Measurements from ENCODE around the gene SART1.

SART1 gene

GRCh38 chr11:66015454-66015881, 53.9 kb downstream of the SART1 start:
- H2AFZ ChIP-seq (ENCODE audit: low read length) = no peak overlapping the region
- no peaks in the 10 kb centered on the region for H3K27me3 ChIP-seq (replicated peaks; ENCODE audit: insufficient read depth, low read length)
- no peak overlapping the region for H3K4me3 ChIP-seq (ENCODE audit: low read length)
- H3K4me1 ChIP-seq (ENCODE audit: low read length) = no peaks in the 10 kb centered on the region
- H3F3A ChIP-seq (ENCODE audit: insufficient read depth, low read length) = no peaks in the 10 kb centered on the region
- no peak for TF ChIP-seq EZH2 (optimal IDR thresholded peaks at IDR 0.05; ENCODE audit: low read depth, low read length)
- no peak for TF ChIP-seq EZH2phosphoT487 (IDR thresholded peaks at IDR 0.05; ENCODE audit: low read length)
- no peak for TF ChIP-seq CTCF (IDR thresholded peaks at IDR 0.05; ENCODE audit: low read length)
- DNase-seq = no peak
- no peaks in the 10 kb centered on the region for H4K20me1 ChIP-seq (ENCODE audit: insufficient read depth, low read length)
- no peak overlapping the region for H3K9ac ChIP-seq (ENCODE audit: low read length)
- H3K9me2 ChIP-seq (replicated peaks; ENCODE audit: insufficient read depth, low read length) = no peaks in the 10 kb centered on the region
- H3K9me3 ChIP-seq (replicated peaks; ENCODE audit: insufficient read depth, low read length) = no peaks in the 10 kb centered on the region
- H3K27ac ChIP-seq (ENCODE audit: low read length) = no peak overlapping the region
- no peaks in the 10 kb centered on the region for H3K79me2 ChIP-seq (ENCODE audit: low read length)
- H3K36me3 ChIP-seq (replicated peaks; ENCODE audit: insufficient read depth, low read length) = no peaks in the 10 kb centered on the region
- H3K4me2 ChIP-seq (ENCODE audit: low read depth, low read length) = no peak overlapping the region

- Histone ChIP-seq H3K27ac (ENCODE audit: low read length) (no peak overlapping the region), H3K9ac (ENCODE audit: low read length) (no peak overlapping the region), H3K9me3 (replicated peaks; ENCODE audit: insufficient read depth, low read length) (no peaks in the 10 kb centered on the region), H2AFZ (ENCODE audit: low read length) (no peak overlapping the region), H3K36me3 (replicated peaks; ENCODE audit: insufficient read depth, low read length) (no peaks in the 10 kb centered on the region), H3K79me2 (ENCODE audit: low read length) (no peaks in the 10 kb centered on the region), H3K4me2 (ENCODE audit: low read depth, low read length) (no peak overlapping the region), H4K20me1 (ENCODE audit: insufficient read depth, low read length) (no peaks in the 10 kb centered on the region), H3K4me3 (ENCODE audit: low read length) (no peak overlapping the region), H3K27me3 (replicated peaks; ENCODE audit: insufficient read depth, low read length) (no peaks in the 10 kb centered on the region), H3K4me1 (ENCODE audit: low read length) (no peaks in the 10 kb centered on the region), H3K9me2 (replicated peaks; ENCODE audit: insufficient read depth, low read length) (no peaks in the 10 kb centered on the region), H3F3A (ENCODE audit: insufficient read depth, low read length) (no peaks in the 10 kb centered on the region)
- no peak for TF ChIP-seq CTCF (IDR thresholded peaks at IDR 0.05; ENCODE audit: low read length)
- TF ChIP-seq EZH2phosphoT487 (IDR thresholded peaks at IDR 0.05; ENCODE audit: low read length) = no peak
- TF ChIP-seq EZH2 (optimal IDR thresholded peaks at IDR 0.05; ENCODE audit: low read depth, low read length) = no peak
- no peak for DNase-seq
Measured at GRCh38 chr11:66015936-66016792, 54.6 kb downstream of the SART1 start.

- H3K9me2 ChIP-seq (replicated peaks; ENCODE audit: insufficient read depth, low read length) = no peaks in the 10 kb centered on the region
- no peaks in the 10 kb centered on the region for H3K27me3 ChIP-seq (replicated peaks; ENCODE audit: insufficient read depth, low read length)
- no peaks in the 10 kb centered on the region for H4K20me1 ChIP-seq (ENCODE audit: insufficient read depth, low read length)
- no peak overlapping the region for H3K4me2 ChIP-seq (ENCODE audit: low read depth, low read length)
- H3K36me3 ChIP-seq (replicated peaks; ENCODE audit: insufficient read depth, low read length) = no peaks in the 10 kb centered on the region
- no peaks in the 10 kb centered on the region for H3F3A ChIP-seq (ENCODE audit: insufficient read depth, low read length)
- DNase-seq = no peak
- no peaks in the 10 kb centered on the region for H3K4me1 ChIP-seq (ENCODE audit: low read length)
- no peak overlapping the region for H3K4me3 ChIP-seq (ENCODE audit: low read length)
- H2AFZ ChIP-seq (ENCODE audit: low read length) = no peak overlapping the region
- no peak for TF ChIP-seq EZH2phosphoT487 (IDR thresholded peaks at IDR 0.05; ENCODE audit: low read length)
- no peak for TF ChIP-seq EZH2 (optimal IDR thresholded peaks at IDR 0.05; ENCODE audit: low read depth, low read length)
- TF ChIP-seq CTCF (IDR thresholded peaks at IDR 0.05; ENCODE audit: low read length) = no peak
- no peaks in the 10 kb centered on the region for H3K9me3 ChIP-seq (replicated peaks; ENCODE audit: insufficient read depth, low read length)
- H3K9ac ChIP-seq (ENCODE audit: low read length) = no peak overlapping the region
- H3K79me2 ChIP-seq (ENCODE audit: low read length) = no peaks in the 10 kb centered on the region
- H3K27ac ChIP-seq (ENCODE audit: low read length) = no peak overlapping the region
Measured at GRCh38 chr11:66016793-66017177, 55.3 kb downstream of the SART1 start.
